ENCODE data around the gene HTT. TPM values are rescaled to one million over a fixed set of nuclear protein-coding genes. Genes with fewer than 3 reads are reported as not detected.

The HTT gene
- total RNA-seq, 1 experiment from 2014 or later = 37.4 TPM

DNA sequence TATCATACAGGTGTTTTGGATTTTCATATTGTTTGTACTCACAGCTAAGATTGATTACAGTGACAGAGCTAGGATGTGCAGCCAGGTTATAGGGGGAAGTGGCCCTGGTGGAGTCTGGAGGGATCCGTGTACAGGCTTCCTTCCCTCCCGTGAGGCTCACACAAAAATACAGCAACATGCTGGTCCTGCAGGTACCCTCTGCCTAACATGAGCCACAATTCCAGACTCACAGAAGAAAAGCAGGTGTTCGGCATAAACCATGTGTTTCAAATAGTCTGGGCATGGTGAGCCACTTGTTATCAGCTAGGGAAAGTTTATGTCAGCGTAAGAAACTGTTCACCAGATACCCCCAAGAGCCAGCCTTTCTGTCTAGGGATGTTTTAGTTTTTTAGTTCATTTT lies 82.9 kb downstream of the HTT start (continued):
- no peak for TF ChIP-seq REST (IDR thresholded peaks at IDR 0.05; ENCODE audit: low read depth)

DNA sequence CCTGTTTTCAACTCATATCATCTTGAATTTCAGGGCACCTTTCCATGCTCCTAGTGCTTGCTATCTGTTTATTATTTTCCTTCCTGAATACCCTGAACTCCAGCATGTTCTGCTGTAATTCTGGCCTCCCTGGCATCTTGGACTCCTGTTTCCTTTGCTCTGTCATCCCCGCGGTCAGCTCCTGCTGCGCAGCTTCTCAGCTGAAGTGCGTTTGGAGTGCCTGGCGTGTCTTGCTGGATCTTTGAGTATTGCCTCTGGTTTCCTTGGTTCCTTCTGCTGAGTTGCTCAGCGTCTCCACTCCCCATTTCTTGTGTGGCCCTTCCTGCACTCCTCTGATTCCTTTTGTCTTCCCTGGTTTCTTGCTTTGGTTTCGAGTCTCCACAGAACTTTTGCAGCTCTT lies 84.4 kb downstream of the HTT start:
- Histone ChIP-seq H3K27ac (ENCODE audit: low read depth, low read length) (no peak overlapping the region), H3K79me2 (ENCODE audit: insufficient read depth, low read length) (no peaks in the 10 kb centered on the region), H3K9ac (ENCODE audit: low read length) (no peak overlapping the region), H3K9me3 (ENCODE audit: control insufficient read depth in 1 of 2, insufficient read depth in 1 of 2, low read depth in 1 of 2, low read length in 2 of 2) (no peaks in the 10 kb centered on the region), H3K27me3 (ENCODE audit: insufficient read depth, low read length) (no peaks in the 10 kb centered on the region), H4K20me1 (ENCODE audit: insufficient read depth) (no peaks in the 10 kb centered on the region), H3K4me2 (ENCODE audit: low read length) (no peak overlapping the region), H3K36me3 (ENCODE audit: control insufficient read depth in 1 of 2, insufficient read depth in 2 of 2, low read length in 2 of 2) (peaks cover 14% of the 10 kb centered on the region in 2 experiments; a peak in 3 of 4 replicates), H2AFZ (ENCODE audit: low read depth, low read length, poor library complexity, severe bottlenecking) (no peak overlapping the region), H3K9me2 (ENCODE audit: insufficient read depth) (no peaks in the 10 kb centered on the region), H3K4me1 (ENCODE audit: control insufficient read depth in 1 of 2, insufficient read depth in 2 of 2, low read length in 2 of 2) (no peaks in the 10 kb centered on the region), H3K4me3 (replicated peaks in 1 of 2; ENCODE audit: low read depth in 1 of 2, low read length in 2 of 2) (no peak overlapping the region)
- ATAC-seq (no peak), DNase-seq (ENCODE audit: low read depth, low spot score) (no peak)
- ChIA-PET RAD21 (ENCODE audit: low non-redundant PET in 1 of 2, low total read pairs in 2 of 2, uncharacterized antibody in 2 of 2, unreplicated experiment in 2 of 2) (no interaction called here), CTCF (no interaction called here), POLR2A (no interaction called here)
- BruUV-seq (replicated peaks) = no TSS peak
- intact Hi-C loops (cut with micrococcal nuclease) = no loop called here
- TF ChIP-seq ELF1 (IDR thresholded peaks at IDR 0.05; ENCODE audit: borderline replicate concordance, low read depth) (no peak), CEBPB (IDR thresholded peaks at IDR 0.05; ENCODE audit: low read depth) (no peak), EZH2 (IDR thresholded peaks at IDR 0.05) (no peak), SRF (IDR thresholded peaks at IDR 0.05; ENCODE audit: low read depth) (no peak), REST (IDR thresholded peaks at IDR 0.05; ENCODE audit: low read depth) (no peak), SIN3A (IDR thresholded peaks at IDR 0.05; ENCODE audit: low read depth) (no peak), SP1 (IDR thresholded peaks at IDR 0.05; ENCODE audit: low read depth) (no peak), TCF7L2 (IDR thresholded peaks at IDR 0.05; ENCODE audit: borderline replicate concordance, extremely low read depth, insufficient read depth, insufficient read length) (no peak), CBX3 (IDR thresholded peaks at IDR 0.05; ENCODE audit: low read depth) (no peak), EGR1 (IDR thresholded peaks at IDR 0.05; ENCODE audit: low read depth) (no peak), RAD21 (IDR thresholded peaks at IDR 0.05; ENCODE audit: low read depth) (no peak), POLR2AphosphoS5 (IDR thresholded peaks at IDR 0.05; ENCODE audit: low read depth, low read length) (no peak)
- TF ChIP-seq, protein P1, sequence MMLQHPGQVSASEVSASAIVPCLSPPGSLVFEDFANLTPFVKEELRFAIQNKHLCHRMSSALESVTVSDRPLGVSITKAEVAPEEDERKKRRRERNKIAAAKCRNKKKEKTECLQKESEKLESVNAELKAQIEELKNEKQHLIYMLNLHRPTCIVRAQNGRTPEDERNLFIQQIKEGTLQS (IDR thresholded peaks at IDR 0.05) = no peak
- TF ChIP-seq, protein P2, sequence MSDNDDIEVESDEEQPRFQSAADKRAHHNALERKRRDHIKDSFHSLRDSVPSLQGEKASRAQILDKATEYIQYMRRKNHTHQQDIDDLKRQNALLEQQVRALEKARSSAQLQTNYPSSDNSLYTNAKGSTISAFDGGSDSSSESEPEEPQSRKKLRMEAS (IDR thresholded peaks at IDR 0.05) = no peak
- TF ChIP-seq, protein P3, sequence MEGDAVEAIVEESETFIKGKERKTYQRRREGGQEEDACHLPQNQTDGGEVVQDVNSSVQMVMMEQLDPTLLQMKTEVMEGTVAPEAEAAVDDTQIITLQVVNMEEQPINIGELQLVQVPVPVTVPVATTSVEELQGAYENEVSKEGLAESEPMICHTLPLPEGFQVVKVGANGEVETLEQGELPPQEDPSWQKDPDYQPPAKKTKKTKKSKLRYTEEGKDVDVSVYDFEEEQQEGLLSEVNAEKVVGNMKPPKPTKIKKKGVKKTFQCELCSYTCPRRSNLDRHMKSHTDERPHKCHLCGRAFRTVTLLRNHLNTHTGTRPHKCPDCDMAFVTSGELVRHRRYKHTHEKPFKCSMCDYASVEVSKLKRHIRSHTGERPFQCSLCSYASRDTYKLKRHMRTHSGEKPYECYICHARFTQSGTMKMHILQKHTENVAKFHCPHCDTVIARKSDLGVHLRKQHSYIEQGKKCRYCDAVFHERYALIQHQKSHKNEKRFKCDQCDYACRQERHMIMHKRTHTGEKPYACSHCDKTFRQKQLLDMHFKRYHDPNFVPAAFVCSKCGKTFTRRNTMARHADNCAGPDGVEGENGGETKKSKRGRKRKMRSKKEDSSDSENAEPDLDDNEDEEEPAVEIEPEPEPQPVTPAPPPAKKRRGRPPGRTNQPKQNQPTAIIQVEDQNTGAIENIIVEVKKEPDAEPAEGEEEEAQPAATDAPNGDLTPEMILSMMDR (IDR thresholded peaks at IDR 0.05 in 2 of 3, conservative IDR thresholded peaks at IDR 0.05 in 1 of 3; ENCODE audit: borderline replicate concordance in 1 of 3, insufficient read depth in 1 of 3, low read depth in 2 of 3, low read length in 2 of 3) = no peak
